CD8-positive, alpha-beta memory T cell (primary cell): Measurements from ENCODE around the gene CDK5RAP2. TPM values are rescaled to one million over a fixed set of nuclear protein-coding genes. Genes with fewer than 3 reads are reported as not detected.
A peak's percentile ranks its signal among the peaks of the same experiment; 100 is the strongest.
"Not testable (repeated sequence)": the region's sequence is repeated elsewhere in the genome, so short reads cannot be mapped to it uniquely, and the experiment has no call there.

Experiments used
- CTCF ChIA-PET: fragments of 350-600 bp; sonication (Branson Sonifier 250); formaldehyde crosslinking; loops from one replicate; lab custom pipeline; 2021; ENCODE audit warnings: antibody characterized with exemption; lab: Charles Lee
- POLR2A ChIA-PET: fragments of 350-600 bp; sonication (Branson Sonifier 250); formaldehyde crosslinking; loops from one replicate; lab custom pipeline; 2021; ENCODE audit warnings: antibody characterized with exemption; lab: Charles Lee
- DNase-seq, 5 donors: peaks; one replicate each; pipeline versions ENCODE4 v3.0.0 to v3.0.0-alpha.2; 2020 to 2022; ENCODE audit warnings: mixed read lengths in 1 of 5
- H3K27ac ChIP-seq: one replicate; pipeline ENCODE4 v1.7.0; 2013; ENCODE audit warnings: low read depth, mild to moderate bottlenecking, low read length, moderate library complexity
- H3K27me3 ChIP-seq: 2 replicates; pipeline ENCODE4 v1.7.0; 2013; ENCODE audit warnings: low read length, mild to moderate bottlenecking; ENCODE audit not compliant: insufficient read depth, poor library complexity, severe bottlenecking
- H3K36me3 ChIP-seq: 2 replicates; pipeline ENCODE4 v1.7.0; 2013; ENCODE audit warnings: mild to moderate bottlenecking, low read length, moderate library complexity; ENCODE audit not compliant: insufficient read depth
- H3K4me1 ChIP-seq: 2 replicates; pipeline ENCODE4 v1.7.0; 2013; ENCODE audit warnings: mild to moderate bottlenecking, low read length, moderate library complexity; ENCODE audit not compliant: insufficient read depth
- H3K4me3 ChIP-seq: 2 replicates; pipeline ENCODE4 v1.7.0; 2013; ENCODE audit warnings: mild to moderate bottlenecking, low read length
- H3K9me3 ChIP-seq: 2 replicates; pipeline ENCODE4 v1.7.0; 2013; ENCODE audit warnings: mild to moderate bottlenecking, low read length
- H3K27ac Mint-ChIP-seq, 8 donors: one replicate each; pipeline ENCODE4 v1.8.0; 2020 to 2021; ENCODE audit warnings: mixed read lengths in 8 of 8, mild to moderate bottlenecking in 6 of 8, inconsistent platforms in 3 of 8, moderate library complexity in 3 of 8
- H3K27me3 Mint-ChIP-seq, 2 donors: one replicate each; pipeline ENCODE4 v1.8.0; 2020 to 2021; ENCODE audit warnings: mixed read lengths in 2 of 2, mild to moderate bottlenecking in 1 of 2, moderate library complexity in 1 of 2
- H3K36me3 Mint-ChIP-seq, 3 donors: one replicate each; pipeline ENCODE4 v1.8.0; 2020 to 2021; ENCODE audit warnings: mixed read lengths in 3 of 3, inconsistent platforms in 1 of 3, mild to moderate bottlenecking in 1 of 3
- H3K4me1 Mint-ChIP-seq, 3 donors: one replicate each; pipeline ENCODE4 v1.8.0; 2020 to 2021; ENCODE audit warnings: mixed read lengths in 3 of 3, inconsistent platforms in 1 of 3, mild to moderate bottlenecking in 1 of 3
- H3K4me3 Mint-ChIP-seq, 7 donors: one replicate each; pipeline ENCODE4 v1.8.0; 2020 to 2021; ENCODE audit warnings: mixed read lengths in 7 of 7, mild to moderate bottlenecking in 6 of 7, moderate library complexity in 4 of 7, inconsistent platforms in 2 of 7
- H3K9me3 Mint-ChIP-seq, 5 donors: one replicate each; pipeline ENCODE4 v1.8.0; 2020 to 2022; ENCODE audit warnings: mixed read lengths in 5 of 5, mild to moderate bottlenecking in 3 of 5, moderate library complexity in 2 of 5, inconsistent platforms in 1 of 5
- polyA plus RNA-seq: library from polyadenylated mRNA; unstranded; fragments of 300-500 nt; fragmentation: Illumina TruSeq; gene quantifications from one replicate; pipeline ENCODE4 v1.2.3, GENCODE V29; 2021
- total RNA-seq, 2 experiments: library from RNA; stranded (reverse); gene quantifications; one replicate each; pipeline ENCODE4 v1.2.3, GENCODE V29; 2021

Gene CDK5RAP2
- total and polyA plus RNA-seq, 3 experiments from 2014 or later = 34.0 to 56.8 (median 56.6) TPM

DNA sequence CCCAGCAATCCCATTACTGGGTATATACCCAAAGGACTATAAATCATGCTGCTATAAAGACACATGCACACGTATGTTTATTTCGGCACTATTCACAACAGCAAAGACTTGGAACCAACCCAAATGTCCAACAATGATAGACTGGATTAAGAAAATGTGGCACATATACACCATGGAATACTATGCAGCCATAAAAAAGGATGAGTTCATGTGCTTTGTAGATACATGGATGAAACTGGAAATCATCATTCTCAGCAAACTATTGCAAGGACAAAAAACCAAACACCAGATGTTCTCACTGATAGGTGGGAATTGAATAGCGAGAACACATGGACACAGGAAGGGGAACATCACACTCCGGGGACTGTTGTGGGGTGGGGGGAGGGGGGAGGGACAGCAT is 64.0 kb downstream of the CDK5RAP2 start:
- H3K9me3 ChIP-seq, H3K4me3 Mint-ChIP-seq, POLR2A ChIA-PET, H3K4me1 Mint-ChIP-seq, H3K4me3 ChIP-seq, H3K4me1 ChIP-seq, H3K27me3 Mint-ChIP-seq, CTCF ChIA-PET, H3K27ac Mint-ChIP-seq, DNase-seq, H3K27me3 ChIP-seq, H3K9me3 Mint-ChIP-seq, H3K27ac ChIP-seq: not testable (repeated sequence)
- peaks cover 23% of the 10 kb centered on the region for H3K36me3 ChIP-seq
- peaks cover 56 to 84% (median 57%) of the 10 kb centered on the region in 3 donors for H3K36me3 Mint-ChIP-seq

GRCh38 chr9:120515481-120515880 is 64.5 kb downstream of the CDK5RAP2 start:
- CTCF ChIA-PET, H3K4me3 ChIP-seq, H3K4me1 Mint-ChIP-seq, H3K27ac ChIP-seq, H3K27me3 Mint-ChIP-seq, H3K4me3 Mint-ChIP-seq, H3K27me3 ChIP-seq, H3K9me3 ChIP-seq, H3K4me1 ChIP-seq, H3K9me3 Mint-ChIP-seq, POLR2A ChIA-PET, DNase-seq: not testable (repeated sequence)
- peak overlapping the region in 1 of 8 donors; percentile 26 for H3K27ac Mint-ChIP-seq
- peaks cover 28% of the 10 kb centered on the region for H3K36me3 ChIP-seq
- H3K36me3 Mint-ChIP-seq = peaks cover 58 to 87% (median 60%) of the 10 kb centered on the region in 3 donors

DNA sequence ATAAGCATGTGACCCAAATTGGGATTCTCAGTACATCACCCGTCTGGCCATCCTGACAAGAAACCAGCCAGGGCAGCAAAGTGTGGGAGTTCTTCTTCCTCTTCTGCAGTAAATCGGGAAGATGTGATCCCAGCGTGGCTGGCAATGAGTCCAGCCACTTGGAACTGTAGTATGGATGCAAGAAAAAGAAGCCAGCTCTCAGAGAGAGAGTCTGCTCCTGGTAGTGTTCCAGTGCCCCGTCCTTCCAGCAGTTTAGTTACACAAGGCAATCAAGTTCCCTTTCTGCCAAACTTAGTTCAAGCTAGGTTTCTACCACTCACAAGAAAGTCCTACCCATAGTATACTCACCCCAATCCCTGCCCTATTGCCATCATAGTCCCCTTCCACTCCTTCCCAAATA is 65.6 kb downstream of the CDK5RAP2 start:
- Histone ChIP-seq H3K9me3 (no peaks in the 10 kb centered on the region), H3K4me1 (no peaks in the 10 kb centered on the region), H3K27ac (no peak overlapping the region), H3K36me3 (peaks cover 29% of the 10 kb centered on the region), H3K4me3 (no peak overlapping the region), H3K27me3 (no peaks in the 10 kb centered on the region)
- H3K4me1 Mint-ChIP-seq = peaks cover 0 to 2% (median 0%) of the 10 kb centered on the region in 3 donors
- ChIA-PET CTCF (no interaction called here), POLR2A (no interaction called here)
- H3K27ac Mint-ChIP-seq = peak overlapping the region in 1 of 8 donors; percentile 33
- no peak for DNase-seq
- H3K4me3 Mint-ChIP-seq = no peak overlapping the region
- no peaks in the 10 kb centered on the region for H3K27me3 Mint-ChIP-seq
- peaks cover 0 to 3% (median 0%) of the 10 kb centered on the region in 5 donors for H3K9me3 Mint-ChIP-seq
- H3K36me3 Mint-ChIP-seq = peaks cover 55 to 91% (median 59%) of the 10 kb centered on the region in 3 donors

DNA sequence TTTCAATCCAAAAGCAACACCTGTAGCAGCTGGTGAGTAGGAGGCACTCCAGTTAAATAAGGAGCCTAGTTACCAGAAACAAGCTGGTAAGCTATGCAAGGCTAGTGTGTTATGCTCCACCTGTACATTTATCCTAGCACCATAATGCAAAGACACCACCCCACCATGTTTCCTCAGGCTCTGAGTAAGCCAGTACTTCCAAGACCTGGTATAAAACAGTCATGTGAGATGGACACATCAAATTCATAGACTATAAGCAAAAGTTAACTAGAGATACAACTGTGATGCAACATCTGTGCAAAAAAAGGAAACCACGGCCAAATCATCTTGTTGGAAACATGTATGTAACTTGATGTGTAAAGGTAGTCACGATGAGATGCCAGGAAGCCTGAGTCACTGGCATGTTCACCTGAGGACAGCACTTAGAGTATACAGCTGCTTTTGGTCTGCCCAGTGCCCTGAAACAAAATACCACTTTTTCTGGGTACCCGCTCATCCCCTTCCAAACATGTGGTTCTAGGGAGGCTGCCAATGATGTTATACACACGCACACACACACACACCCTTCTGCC is 66.1 kb downstream of the CDK5RAP2 start:
- POLR2A ChIA-PET = no interaction called here

GRCh38 chr9:120510816-120511215 is 69.2 kb downstream of the CDK5RAP2 start:
- Histone ChIP-seq H3K9me3 (no peaks in the 10 kb centered on the region), H3K4me1 (no peaks in the 10 kb centered on the region), H3K27me3 (no peaks in the 10 kb centered on the region), H3K27ac (no peak overlapping the region), H3K36me3 (peaks cover 27% of the 10 kb centered on the region), H3K4me3 (no peak overlapping the region)
- H3K36me3 Mint-ChIP-seq = peaks cover 60 to 92% (median 61%) of the 10 kb centered on the region in 3 donors
- H3K4me1 Mint-ChIP-seq = peaks cover 3 to 11% (median 5%) of the 10 kb centered on the region in 3 donors
- no peak for DNase-seq
- H3K27me3 Mint-ChIP-seq = no peaks in the 10 kb centered on the region
- peaks cover 0 to 3% (median 0%) of the 10 kb centered on the region in 5 donors for H3K9me3 Mint-ChIP-seq
- ChIA-PET POLR2A (no interaction called here), CTCF (no interaction called here)
- H3K4me3 Mint-ChIP-seq = no peak overlapping the region
- no peak overlapping the region for H3K27ac Mint-ChIP-seq

More for the DNA sequence above, 66.1 kb downstream of the CDK5RAP2 start:
- H3K36me3 ChIP-seq = peaks cover 29% of the 10 kb centered on the region
- H3K4me1 ChIP-seq = no peaks in the 10 kb centered on the region
- H3K27ac Mint-ChIP-seq = no peak overlapping the region
- no peaks in the 10 kb centered on the region for H3K27me3 Mint-ChIP-seq
- H3K9me3 ChIP-seq = no peaks in the 10 kb centered on the region
- CTCF ChIA-PET = no interaction called here
- no peak overlapping the region for H3K4me3 ChIP-seq
- H3K4me3 Mint-ChIP-seq = no peak overlapping the region
- H3K27me3 ChIP-seq = no peaks in the 10 kb centered on the region
- H3K27ac ChIP-seq = no peak overlapping the region
- DNase-seq = no peak
- peaks cover 0 to 2% (median 0%) of the 10 kb centered on the region in 3 donors for H3K4me1 Mint-ChIP-seq
- peaks cover 0 to 3% (median 0%) of the 10 kb centered on the region in 5 donors for H3K9me3 Mint-ChIP-seq
- H3K36me3 Mint-ChIP-seq = peaks cover 54 to 95% (median 62%) of the 10 kb centered on the region in 3 donors

GRCh38 chr9:120507936-120508510 is 71.9 kb downstream of the CDK5RAP2 start:
- Histone ChIP-seq H3K27me3 (no peaks in the 10 kb centered on the region), H3K36me3 (peaks cover 16% of the 10 kb centered on the region), H3K27ac (no peak overlapping the region), H3K9me3 (no peaks in the 10 kb centered on the region), H3K4me1 (no peaks in the 10 kb centered on the region), H3K4me3 (no peak overlapping the region)
- peaks cover 5 to 19% (median 15%) of the 10 kb centered on the region in 3 donors for H3K4me1 Mint-ChIP-seq
- DNase-seq = no peak
- no peak overlapping the region for H3K4me3 Mint-ChIP-seq
- no peaks in the 10 kb centered on the region for H3K27me3 Mint-ChIP-seq
- H3K27ac Mint-ChIP-seq = no peak overlapping the region
- CTCF ChIA-PET = interaction anchor here (1.8 kb wide), 1 partner anchor 13 kb away, joined by 4 read pairs; no protein-coding TSS in a partner anchor
- POLR2A ChIA-PET = no interaction called here
- H3K36me3 Mint-ChIP-seq = peaks cover 41 to 92% (median 52%) of the 10 kb centered on the region in 3 donors
- H3K9me3 Mint-ChIP-seq = peaks cover 0 to 3% (median 0%) of the 10 kb centered on the region in 5 donors

DNA sequence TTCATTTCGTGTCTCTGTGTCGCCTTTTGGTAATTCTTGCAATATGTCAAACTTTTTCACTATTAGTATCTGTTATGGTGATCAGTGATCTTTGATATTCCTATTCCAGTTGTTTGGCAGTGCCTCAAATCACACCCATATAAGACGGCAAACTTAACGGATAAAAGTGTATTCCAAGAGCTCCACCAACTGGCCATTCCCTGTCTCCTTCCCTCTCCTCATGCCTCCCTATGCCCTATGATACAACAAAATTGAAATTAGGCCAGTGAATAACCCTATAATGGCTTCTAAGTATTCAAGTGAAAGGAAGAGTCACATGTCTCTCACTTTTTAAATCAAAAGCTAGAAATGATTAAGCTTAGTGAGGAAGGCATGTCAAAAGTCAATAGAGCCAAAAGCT is 74.8 kb downstream of the CDK5RAP2 start:
- Histone ChIP-seq H3K4me1 (no peaks in the 10 kb centered on the region), H3K4me3 (no peak overlapping the region), H3K9me3 (no peaks in the 10 kb centered on the region), H3K27me3 (no peaks in the 10 kb centered on the region), H3K36me3 (peaks cover 7% of the 10 kb centered on the region), H3K27ac (no peak overlapping the region)
- DNase-seq = no peak
- H3K9me3 Mint-ChIP-seq = peaks cover 0 to 3% (median 0%) of the 10 kb centered on the region in 5 donors
- peaks cover 25 to 87% (median 38%) of the 10 kb centered on the region in 3 donors for H3K36me3 Mint-ChIP-seq
- H3K4me3 Mint-ChIP-seq = no peak overlapping the region
- ChIA-PET CTCF (no interaction called here), POLR2A (no interaction called here)
- H3K4me1 Mint-ChIP-seq = peaks cover 15 to 30% (median 15%) of the 10 kb centered on the region in 3 donors
- no peaks in the 10 kb centered on the region for H3K27me3 Mint-ChIP-seq
- H3K27ac Mint-ChIP-seq = peak overlapping the region in 2 of 8 donors; percentile 26 to 30

GRCh38 chr9:120500733-120501132 is 79.2 kb downstream of the CDK5RAP2 start:
- ChIA-PET POLR2A (no interaction called here), CTCF (no interaction called here)
- Histone ChIP-seq H3K27me3 (no peaks in the 10 kb centered on the region), H3K4me3 (no peak overlapping the region), H3K4me1 (no peaks in the 10 kb centered on the region), H3K36me3 (peaks cover 4% of the 10 kb centered on the region), H3K27ac (no peak overlapping the region), H3K9me3 (no peaks in the 10 kb centered on the region)
- Mint-ChIP-seq H3K4me3 (no peak overlapping the region), H3K9me3 (no peaks in the 10 kb centered on the region), H3K27ac (peak overlapping the region in 4 of 8 donors; percentile 7 to 64 (median 57)), H3K27me3 (no peaks in the 10 kb centered on the region), H3K36me3 (peaks cover 8 to 60% (median 23%) of the 10 kb centered on the region in 3 donors), H3K4me1 (peaks cover 4 to 24% (median 14%) of the 10 kb centered on the region in 3 donors)
- DNase-seq = no peak
